Suprapubic skin (tissue), 4 donors: Measurements from ENCODE around the gene S100A12. TPM values are rescaled to one million over a fixed set of nuclear protein-coding genes. Genes with fewer than 3 reads are reported as not detected.

Experiments
- DNase-seq, 2 donors: peaks; one replicate each; pipeline ENCODE4 v3.0.0-alpha.2; 2019; ENCODE audit warnings: low spot score in 2 of 2
- H3K27ac ChIP-seq: fragments of 200-600 bp; sonication (generic); one replicate; pipeline ENCODE4 v1.5.1; 2019
- H3K27me3 ChIP-seq: fragments of 200-600 bp; sonication (generic); one replicate; pipeline ENCODE4 v1.5.1; 2019
- H3K36me3 ChIP-seq: fragments of 200-600 bp; sonication (generic); one replicate; pipeline ENCODE4 v1.5.1; 2019
- H3K4me1 ChIP-seq: fragments of 200-600 bp; sonication (generic); one replicate; pipeline ENCODE4 v1.5.1; 2019
- H3K4me3 ChIP-seq: fragments of 200-600 bp; sonication (generic); one replicate; pipeline ENCODE4 v1.5.1; 2019; ENCODE audit warnings: mild to moderate bottlenecking
- H3K9me3 ChIP-seq: fragments of 200-600 bp; sonication (generic); one replicate; pipeline ENCODE4 v1.5.1; 2019
- EP300 ChIP-seq: sonication (generic); formaldehyde crosslinking; IDR thresholded peaks from one replicate; pipeline ENCODE4 v1.6.1; 2017; ENCODE audit warnings: antibody characterized with exemption
- POLR2A ChIP-seq, 2 donors: fragments of 450-650 bp; IDR thresholded peaks; one replicate each; pipeline ENCODE4 v1.6.1; 2017; ENCODE audit warnings: antibody characterized with exemption in 2 of 2, mild to moderate bottlenecking in 2 of 2, moderate library complexity in 2 of 2
- POLR2AphosphoS5 ChIP-seq, 3 donors: sonication (generic); formaldehyde crosslinking; IDR thresholded peaks; one replicate each; pipeline ENCODE4 v1.6.1; 2017; ENCODE audit warnings: antibody characterized with exemption in 3 of 3
- WGBS: methylation state at CpG from one replicate; pipeline ENCODE4 v1.1.5; 2018; 5-methylcytosine and 5-hydroxymethylcytosine counted together
- total RNA-seq, 4 donors: library from RNA; depleted of rRNA; stranded (reverse); fragments of >200 nt; gene quantifications; one replicate each; pipeline ENCODE4 v1.1.0, GENCODE V29; 2016
- TF ChIP-seq, protein P1 (sequence below), 2 donors: fragments of 200-600 bp in 1 of 2; fragments of 450-650 bp in 1 of 2; sonication (generic) in 1 of 2; IDR thresholded peaks; one replicate each; pipeline ENCODE4 v1.5.1; 2016 to 2019; ENCODE audit warnings: antibody characterized with exemption in 2 of 2, mild to moderate bottlenecking in 1 of 2, moderate library complexity in 1 of 2

S100A12 gene
- total RNA-seq, 4 donors from 2014 or later, result not detected

DNA sequence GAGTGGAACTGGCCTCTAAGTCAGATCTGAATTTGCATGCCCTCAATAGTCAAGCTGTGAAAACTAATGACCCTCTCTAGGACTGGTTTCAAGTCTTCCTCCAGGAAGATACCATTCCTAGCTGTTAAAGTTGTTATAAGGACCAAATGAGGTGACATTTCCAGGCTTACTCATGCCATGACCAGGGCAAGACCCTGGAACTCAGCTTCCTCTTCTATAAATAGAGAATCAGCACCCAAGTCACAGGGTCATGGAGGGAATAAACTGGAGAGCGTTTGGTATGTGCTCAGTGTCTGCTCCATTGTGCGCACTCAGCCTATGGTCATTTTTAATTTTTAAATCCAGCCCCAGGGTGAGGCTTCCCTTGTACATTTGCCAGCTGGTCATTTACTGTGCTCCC lies 15.2 kb downstream of the S100A12 start:
- DNase-seq, result no peak
- Histone ChIP-seq H3K27ac (no peak overlapping the region), H3K9me3 (no peaks in the 10 kb centered on the region), H3K36me3 (no peaks in the 10 kb centered on the region), H3K27me3 (no peaks in the 10 kb centered on the region), H3K4me3 (no peak overlapping the region), H3K4me1 (peaks cover 42% of the 10 kb centered on the region)
- 61% methylated on average over 2 of the region's 2 CpGs for WGBS
- no peak for TF ChIP-seq POLR2AphosphoS5 (IDR thresholded peaks at IDR 0.05)
- no peak for TF ChIP-seq EP300
- no peak for TF ChIP-seq POLR2A (IDR thresholded peaks at IDR 0.05)
- TF ChIP-seq, protein P1, sequence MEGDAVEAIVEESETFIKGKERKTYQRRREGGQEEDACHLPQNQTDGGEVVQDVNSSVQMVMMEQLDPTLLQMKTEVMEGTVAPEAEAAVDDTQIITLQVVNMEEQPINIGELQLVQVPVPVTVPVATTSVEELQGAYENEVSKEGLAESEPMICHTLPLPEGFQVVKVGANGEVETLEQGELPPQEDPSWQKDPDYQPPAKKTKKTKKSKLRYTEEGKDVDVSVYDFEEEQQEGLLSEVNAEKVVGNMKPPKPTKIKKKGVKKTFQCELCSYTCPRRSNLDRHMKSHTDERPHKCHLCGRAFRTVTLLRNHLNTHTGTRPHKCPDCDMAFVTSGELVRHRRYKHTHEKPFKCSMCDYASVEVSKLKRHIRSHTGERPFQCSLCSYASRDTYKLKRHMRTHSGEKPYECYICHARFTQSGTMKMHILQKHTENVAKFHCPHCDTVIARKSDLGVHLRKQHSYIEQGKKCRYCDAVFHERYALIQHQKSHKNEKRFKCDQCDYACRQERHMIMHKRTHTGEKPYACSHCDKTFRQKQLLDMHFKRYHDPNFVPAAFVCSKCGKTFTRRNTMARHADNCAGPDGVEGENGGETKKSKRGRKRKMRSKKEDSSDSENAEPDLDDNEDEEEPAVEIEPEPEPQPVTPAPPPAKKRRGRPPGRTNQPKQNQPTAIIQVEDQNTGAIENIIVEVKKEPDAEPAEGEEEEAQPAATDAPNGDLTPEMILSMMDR (IDR thresholded peaks at IDR 0.05), result no peak

DNA sequence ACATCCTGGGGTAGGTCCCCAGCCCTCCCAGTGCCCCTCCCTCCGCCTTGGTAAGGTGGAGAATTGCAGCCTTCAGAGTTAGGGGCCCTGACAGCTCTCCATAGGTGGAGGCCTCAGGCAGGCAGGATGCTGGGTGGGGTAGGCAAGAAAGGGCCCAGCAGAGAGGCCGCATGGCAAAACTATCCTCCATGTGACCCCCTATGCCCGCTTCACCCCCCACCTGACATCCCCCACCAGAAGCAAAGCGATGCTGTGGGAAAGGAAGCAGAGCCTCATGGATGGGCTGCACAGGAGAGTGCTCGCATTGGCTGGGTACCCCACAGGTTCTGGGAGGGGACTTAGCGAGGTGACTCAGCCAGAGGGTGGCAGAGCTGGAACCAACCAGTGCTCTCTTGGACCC lies 16.2 kb downstream of the S100A12 start:
- WGBS, result 95% methylated on average over 6 of the region's 6 CpGs
- TF ChIP-seq POLR2A (IDR thresholded peaks at IDR 0.05), result no peak
- TF ChIP-seq, protein P1 (IDR thresholded peaks at IDR 0.05), result no peak

DNA sequence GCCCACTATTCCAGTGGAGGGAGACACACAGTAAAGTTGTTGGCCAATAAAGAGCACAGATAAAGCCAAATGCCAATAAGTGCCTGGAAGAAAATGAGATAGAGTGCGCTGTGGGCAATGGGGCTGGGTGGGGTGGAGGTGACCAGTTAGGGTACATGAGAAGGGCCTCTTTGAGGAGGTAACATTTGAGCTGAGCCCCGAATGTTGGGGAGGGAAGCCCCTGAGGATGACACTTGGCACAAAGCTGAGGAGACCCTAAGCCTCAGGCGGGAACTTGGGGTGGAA lies 16.8 kb downstream of the S100A12 start:
- TF ChIP-seq POLR2AphosphoS5 (IDR thresholded peaks at IDR 0.05) (no peak), EP300 (no peak), POLR2A (IDR thresholded peaks at IDR 0.05) (no peak)
- TF ChIP-seq, protein P1 (IDR thresholded peaks at IDR 0.05), result no peak
- no peaks in the 10 kb centered on the region for H3K27me3 ChIP-seq
- 83% methylated on average over 3 of the region's 3 CpGs for WGBS
- no peaks in the 10 kb centered on the region for H3K36me3 ChIP-seq
- H3K4me3 ChIP-seq, result no peak overlapping the region
- H3K27ac ChIP-seq, result no peak overlapping the region
- peaks cover 27% of the 10 kb centered on the region for H3K4me1 ChIP-seq
- DNase-seq, result peak; percentile 45 to 50
- no peaks in the 10 kb centered on the region for H3K9me3 ChIP-seq

More for the DNA sequence above, 16.2 kb downstream of the S100A12 start:
- no peak overlapping the region for H3K4me3 ChIP-seq
- DNase-seq, result peak; percentile 46 to 52
- H3K27me3 ChIP-seq, result no peaks in the 10 kb centered on the region
- no peak overlapping the region for H3K27ac ChIP-seq
- peaks cover 33% of the 10 kb centered on the region for H3K4me1 ChIP-seq
- H3K36me3 ChIP-seq, result no peaks in the 10 kb centered on the region
- H3K9me3 ChIP-seq, result no peaks in the 10 kb centered on the region

DNA sequence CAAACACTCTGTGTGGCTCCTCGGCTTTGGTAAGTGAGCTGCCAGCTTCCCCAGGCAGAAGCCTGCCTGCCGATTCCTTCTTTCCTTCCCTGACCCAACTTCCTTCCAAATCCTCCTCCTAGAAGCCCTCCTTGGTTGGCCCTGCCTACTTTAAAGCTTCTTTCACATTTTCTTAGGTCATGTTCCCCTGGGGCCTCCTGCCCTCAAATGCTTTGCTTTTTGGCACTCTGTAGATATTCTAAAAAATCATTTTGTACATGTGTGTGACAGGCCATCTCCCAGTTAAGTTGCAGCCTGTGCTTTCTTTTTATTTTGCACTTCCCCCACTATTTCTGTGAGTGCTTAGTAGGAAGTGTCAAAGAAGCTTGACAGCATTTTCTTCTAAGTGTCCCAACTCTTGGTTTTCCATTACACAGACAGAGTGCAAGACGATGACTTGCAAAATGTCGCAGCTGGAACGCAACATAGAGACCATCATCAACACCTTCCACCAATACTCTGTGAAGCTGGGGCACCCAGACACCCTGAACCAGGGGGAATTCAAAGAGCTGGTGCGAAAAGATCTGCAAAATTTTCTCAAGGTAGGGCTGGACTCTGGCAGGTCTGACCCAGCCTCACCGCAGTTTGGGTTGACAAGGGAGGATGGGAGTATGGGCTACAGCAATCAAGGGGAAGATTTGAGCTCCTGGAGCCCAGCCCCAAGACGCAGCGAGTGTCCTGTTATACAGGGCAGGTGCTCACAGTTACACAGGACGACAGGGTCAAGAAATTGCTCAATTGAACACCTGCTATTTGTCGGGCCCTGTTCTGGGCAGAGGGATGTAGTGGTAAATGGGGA lies 17.3 kb downstream of the S100A12 start, which contains the start of gene S100A9:
S100A9 (plus strand) TSS at position 2 of the 838 bp plus-strand sequence; CDS start at position 432, 430 bp downstream.
- Histone ChIP-seq H3K4me3 (no peak within 1 kb of the TSS), H3K4me1 (peaks cover 21% of the 10 kb centered on the region), H3K9me3 (no peaks in the 10 kb centered on the region), H3K27me3 (no peaks in the 10 kb centered on the region), H3K27ac (peak within 1 kb of the TSS; percentile 5), H3K36me3 (no peaks in the 10 kb centered on the region)
- DNase-seq, result peak in 1 of 2 donors; percentile 60
- 70% methylated on average over 11 of the region's 11 CpGs for WGBS
- TF ChIP-seq POLR2AphosphoS5 (IDR thresholded peaks at IDR 0.05) (no peak), POLR2A (IDR thresholded peaks at IDR 0.05) (no peak), EP300 (no peak)
- TF ChIP-seq, protein P1 (IDR thresholded peaks at IDR 0.05), result no peak

DNA sequence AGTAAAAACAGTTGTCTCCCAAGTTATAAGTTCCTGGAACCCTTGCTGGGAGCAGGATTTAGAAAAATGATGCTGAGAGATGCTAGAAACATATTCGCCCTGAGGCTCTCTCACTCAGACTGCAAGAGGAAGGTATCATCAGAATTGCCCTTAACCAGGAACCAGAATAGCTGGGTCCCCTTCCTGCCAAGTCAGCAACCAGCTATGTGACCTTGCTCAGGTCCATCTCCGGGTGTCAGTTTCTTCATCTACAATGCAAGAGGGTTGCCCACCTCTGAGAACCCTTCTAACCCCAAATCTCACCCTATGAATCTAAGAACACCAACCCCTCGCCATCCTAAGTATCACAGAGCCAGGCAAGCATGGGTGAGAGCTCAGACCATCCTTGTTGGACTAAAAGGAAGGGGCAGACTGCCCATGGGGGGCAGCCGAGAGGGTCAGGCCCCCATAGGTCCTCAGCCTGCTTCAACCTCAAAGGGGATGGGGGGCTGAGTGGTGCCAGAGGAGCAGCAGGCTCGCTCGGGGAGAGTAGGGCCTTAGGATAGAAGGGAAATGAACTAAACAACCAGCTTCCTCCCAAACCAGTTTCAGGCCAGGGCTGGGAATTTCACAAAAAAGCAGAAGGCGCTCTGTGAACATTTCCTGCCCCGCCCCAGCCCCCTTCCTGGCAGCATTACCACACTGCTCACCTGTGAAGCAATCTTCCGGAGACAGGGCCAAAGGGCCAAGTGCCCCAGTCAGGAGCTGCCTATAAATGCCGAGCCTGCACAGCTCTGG lies 18.2 kb downstream of the S100A12 start:
- no peak for TF ChIP-seq EP300
- no peak for TF ChIP-seq POLR2AphosphoS5 (IDR thresholded peaks at IDR 0.05)
- TF ChIP-seq, protein P1 (IDR thresholded peaks at IDR 0.05), result no peak
- no peak for TF ChIP-seq POLR2A (IDR thresholded peaks at IDR 0.05)
- peak in 1 of 2 donors; percentile 78 for DNase-seq
- no peaks in the 10 kb centered on the region for H3K9me3 ChIP-seq
- H3K4me1 ChIP-seq, result peaks cover 18% of the 10 kb centered on the region
- 46% methylated on average over 10 of the region's 10 CpGs for WGBS
- no peaks in the 10 kb centered on the region for H3K36me3 ChIP-seq
- peak overlapping the region; percentile 5 for H3K27ac ChIP-seq
- H3K4me3 ChIP-seq, result no peak overlapping the region
- H3K27me3 ChIP-seq, result no peaks in the 10 kb centered on the region
